Hematopoietic multipotent progenitor cell treated with erythropoietin and hydrocortisone succinate and interleukin-3 and kit ligand, for 8 days (in vitro differentiated cells): ENCODE measurements around the gene CNKSR3.
"Not testable (repeated sequence)": the region's sequence is repeated elsewhere in the genome, so short reads cannot be mapped to it uniquely, and the experiment has no call there.

ENCODE experiments used
- DNase-seq: peaks from one replicate; pipeline ENCODE4 v3.0.0-alpha.2; 2015

CNKSR3 gene

GRCh38 chr6:154526996-154527395, 16.5 kb upstream of the CNKSR3 start:
- no peak for DNase-seq

DNA sequence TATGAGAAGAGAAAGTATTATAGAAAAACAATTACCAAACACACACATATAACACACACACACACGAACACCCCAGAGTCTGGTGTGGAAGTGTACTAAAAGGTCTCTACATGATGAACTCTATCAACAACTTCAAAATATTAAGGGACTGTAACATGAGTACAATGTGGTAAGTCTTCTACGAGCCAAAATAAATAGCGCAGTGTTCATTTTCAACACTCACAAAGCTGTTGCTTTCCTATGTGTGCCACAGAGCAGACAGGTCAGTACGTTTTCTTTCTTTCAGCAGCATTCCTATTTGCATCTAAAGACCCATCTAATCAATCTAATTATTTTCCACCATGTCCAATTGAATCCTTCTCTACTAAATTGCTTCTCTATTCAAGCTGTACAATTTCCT, 12.1 kb upstream of the CNKSR3 start:
- no peak for DNase-seq

- DNase-seq, result no peak
Observed at GRCh38 chr6:154521412-154521811, 10.9 kb upstream of the CNKSR3 start.

DNA sequence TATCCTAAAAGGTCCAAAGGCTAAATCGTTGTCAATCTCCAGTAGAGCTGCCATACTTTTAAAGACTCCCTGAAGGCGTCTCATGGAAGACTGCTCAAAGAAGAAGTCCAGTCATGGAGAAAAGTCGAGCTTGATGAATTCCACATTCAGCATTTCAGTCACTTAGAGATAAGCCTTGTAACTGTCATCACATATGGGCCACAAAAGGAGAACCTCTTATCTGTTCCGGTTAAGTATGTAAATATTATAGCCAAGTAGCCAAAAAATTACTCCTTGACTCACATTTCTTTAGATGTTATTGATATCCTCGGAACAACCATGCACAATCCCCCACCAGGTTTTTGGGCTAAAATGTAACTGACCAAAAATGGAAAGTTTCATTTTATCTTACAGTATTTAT, 9.8 kb upstream of the CNKSR3 start:
- DNase-seq, result peak; percentile 86

- no peak for DNase-seq
Observed at GRCh38 chr6:154518396-154518795, 7.9 kb upstream of the CNKSR3 start.

- no peak for DNase-seq
Observed at GRCh38 chr6:154516276-154516675, 5.8 kb upstream of the CNKSR3 start.

GRCh38 chr6:154515826-154516225, 5.3 kb upstream of the CNKSR3 start:
- DNase-seq, result no peak

GRCh38 chr6:154515076-154515475, 4.6 kb upstream of the CNKSR3 start:
- DNase-seq, result not testable (repeated sequence)

- peak; percentile 59 for DNase-seq
Observed at GRCh38 chr6:154514481-154514880, 4.0 kb upstream of the CNKSR3 start.

DNA sequence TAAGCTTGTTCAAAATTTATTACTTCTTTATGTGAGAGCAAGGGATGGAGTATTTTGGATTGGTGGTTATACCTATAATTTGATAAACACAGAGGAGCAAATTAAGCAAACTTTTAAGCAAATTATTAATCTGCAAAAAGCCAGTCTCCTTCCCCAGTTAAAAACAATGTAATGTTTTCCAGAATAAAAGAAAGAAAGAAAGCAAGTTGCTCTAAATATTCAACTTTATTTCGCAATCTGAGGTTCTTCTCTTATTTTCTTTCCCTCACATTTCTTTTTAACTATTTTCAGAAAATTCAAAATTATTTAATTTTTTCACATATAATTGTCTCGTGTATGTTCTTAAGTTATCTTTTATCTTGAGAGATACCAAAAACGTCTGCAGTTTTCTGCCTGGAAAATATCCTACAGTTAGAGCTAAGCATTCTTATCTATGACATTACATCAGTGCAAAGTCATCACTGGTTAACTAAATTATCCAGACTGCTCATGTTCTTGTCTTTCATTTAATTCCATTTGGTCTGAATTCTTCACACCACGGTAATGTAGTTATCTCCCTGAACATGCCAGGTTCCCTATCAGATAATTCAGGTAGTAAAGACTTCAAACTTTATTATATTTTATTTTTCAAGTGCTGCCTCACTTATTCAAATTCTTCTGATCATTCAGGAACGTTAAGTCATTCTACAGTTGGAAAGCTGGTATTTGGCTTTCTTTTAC, 3.3 kb upstream of the CNKSR3 start:
- DNase-seq, result peak; percentile 84

DNA sequence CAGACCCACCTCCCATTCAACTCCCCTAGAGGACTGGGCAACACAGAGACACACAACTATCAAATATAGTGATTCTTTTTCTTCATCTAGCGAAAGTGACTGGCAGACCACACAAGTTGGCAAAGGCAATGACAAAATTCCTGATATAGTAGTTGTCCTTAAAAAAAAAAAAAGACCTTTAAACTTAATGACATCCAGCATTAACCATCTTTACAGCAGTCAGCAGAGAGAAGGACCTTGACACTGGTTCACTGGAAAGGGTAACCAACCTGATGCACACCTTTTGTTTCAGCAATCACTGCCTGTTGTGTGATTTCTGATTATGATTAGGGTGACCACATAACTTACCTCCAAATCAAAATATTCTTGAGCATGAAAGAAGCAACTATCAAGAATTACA, 1.7 kb upstream of the CNKSR3 start:
- DNase-seq, result no peak

- peak; percentile 57 for DNase-seq
Observed at GRCh38 chr6:154511791-154512190, 1.3 kb upstream of the CNKSR3 start.

GRCh38 chr6:154509421-154510143, 903 bp downstream of the CNKSR3 start:
- peak; percentile 75 for DNase-seq

- peak; percentile 27 for DNase-seq
Observed at GRCh38 chr6:154508573-154509375, 1.7 kb downstream of the CNKSR3 start.

GRCh38 chr6:154506991-154507898, 3.2 kb downstream of the CNKSR3 start:
- DNase-seq, result no peak

DNA sequence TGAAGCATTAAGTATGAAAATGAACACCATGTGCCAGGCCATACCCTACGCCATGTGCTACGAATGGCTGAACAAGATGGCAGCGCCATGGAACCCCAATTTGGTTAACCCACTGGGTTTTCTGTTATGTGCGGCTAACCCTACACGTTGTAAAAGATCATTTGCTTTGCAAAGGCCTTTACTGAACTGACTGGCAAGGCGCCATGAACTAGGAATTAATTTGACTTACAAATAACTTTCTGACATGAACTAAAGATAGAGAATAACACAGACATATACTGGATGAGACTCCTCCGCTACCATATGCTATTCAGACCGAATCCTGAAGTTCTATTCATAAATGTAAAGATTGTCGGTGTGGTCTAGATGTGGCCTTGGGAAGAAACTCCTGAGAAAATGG, 3.9 kb downstream of the CNKSR3 start:
- DNase-seq, result no peak

- no peak for DNase-seq
Observed at GRCh38 chr6:154506108-154506507, 4.4 kb downstream of the CNKSR3 start.

- no peak for DNase-seq
Observed at GRCh38 chr6:154504865-154505449, 5.5 kb downstream of the CNKSR3 start.

GRCh38 chr6:154504102-154504501, 6.4 kb downstream of the CNKSR3 start:
- peak; percentile 43 for DNase-seq

DNA sequence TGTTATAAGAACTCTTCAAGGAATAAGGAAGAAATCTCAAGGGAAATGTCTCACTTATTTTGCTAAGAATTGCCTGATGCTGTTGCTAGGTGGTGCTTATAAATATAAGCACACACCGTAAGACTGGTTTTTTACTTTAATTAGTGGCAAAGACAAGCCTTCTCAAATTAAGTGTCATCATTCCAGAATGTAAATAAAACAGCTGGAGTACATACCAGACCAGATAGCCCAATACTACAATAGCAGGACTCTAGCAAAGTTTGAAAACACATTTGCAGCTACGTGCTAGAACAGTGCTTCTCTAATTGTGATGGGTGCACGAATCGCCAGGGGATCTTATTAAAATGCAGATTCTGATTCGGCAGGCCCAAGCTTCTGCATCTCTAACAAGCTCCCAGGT, 6.8 kb downstream of the CNKSR3 start:
- no peak for DNase-seq

GRCh38 chr6:154502553-154502952, 7.9 kb downstream of the CNKSR3 start:
- no peak for DNase-seq

GRCh38 chr6:154501578-154501868, 9.0 kb downstream of the CNKSR3 start:
- no peak for DNase-seq
